ENCODE data around the gene PEAR1. TPM values are rescaled to one million over a fixed set of nuclear protein-coding genes. Genes with fewer than 3 reads are reported as not detected.

PEAR1 gene
- total RNA-seq, 1 experiment from 2014 or later: 11.9 TPM

DNA sequence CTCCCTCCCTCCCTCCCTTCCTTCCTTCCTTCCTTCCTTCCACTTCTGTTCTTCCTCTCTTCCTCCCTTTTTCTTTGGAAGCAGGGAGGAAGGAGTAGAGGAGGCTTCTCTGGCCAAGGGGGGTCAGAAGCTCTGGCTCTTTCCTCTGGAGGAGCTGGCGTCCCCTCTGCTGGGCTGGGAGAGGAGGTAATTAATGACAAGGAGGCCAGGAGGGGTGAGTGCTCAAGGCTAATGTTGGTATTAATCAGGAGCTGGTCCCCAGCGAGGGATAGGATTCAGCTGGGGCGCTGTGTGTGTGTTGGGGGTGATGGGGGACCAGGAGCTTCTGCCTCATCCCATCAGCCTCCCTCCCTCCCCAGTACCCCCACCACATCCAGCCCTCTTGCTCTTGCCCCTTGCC, 6.2 kb upstream of the PEAR1 start:
- H3K4me3 ChIP-seq (ENCODE audit: low read length): no peak overlapping the region
- H3K4me1 ChIP-seq (ENCODE audit: insufficient read depth, low read length): no peaks in the 10 kb centered on the region
- H3K27ac ChIP-seq (ENCODE audit: low read length): no peak overlapping the region
- DNase-seq: no peak
- ATAC-seq: no peak
- no peak for TF ChIP-seq EZH2 (IDR thresholded peaks at IDR 0.05; ENCODE audit: low read length, unreplicated experiment)
- no peak for TF ChIP-seq EZH2phosphoT487 (IDR thresholded peaks at IDR 0.05; ENCODE audit: borderline replicate concordance, low read length)
- TF ChIP-seq, protein P1, sequence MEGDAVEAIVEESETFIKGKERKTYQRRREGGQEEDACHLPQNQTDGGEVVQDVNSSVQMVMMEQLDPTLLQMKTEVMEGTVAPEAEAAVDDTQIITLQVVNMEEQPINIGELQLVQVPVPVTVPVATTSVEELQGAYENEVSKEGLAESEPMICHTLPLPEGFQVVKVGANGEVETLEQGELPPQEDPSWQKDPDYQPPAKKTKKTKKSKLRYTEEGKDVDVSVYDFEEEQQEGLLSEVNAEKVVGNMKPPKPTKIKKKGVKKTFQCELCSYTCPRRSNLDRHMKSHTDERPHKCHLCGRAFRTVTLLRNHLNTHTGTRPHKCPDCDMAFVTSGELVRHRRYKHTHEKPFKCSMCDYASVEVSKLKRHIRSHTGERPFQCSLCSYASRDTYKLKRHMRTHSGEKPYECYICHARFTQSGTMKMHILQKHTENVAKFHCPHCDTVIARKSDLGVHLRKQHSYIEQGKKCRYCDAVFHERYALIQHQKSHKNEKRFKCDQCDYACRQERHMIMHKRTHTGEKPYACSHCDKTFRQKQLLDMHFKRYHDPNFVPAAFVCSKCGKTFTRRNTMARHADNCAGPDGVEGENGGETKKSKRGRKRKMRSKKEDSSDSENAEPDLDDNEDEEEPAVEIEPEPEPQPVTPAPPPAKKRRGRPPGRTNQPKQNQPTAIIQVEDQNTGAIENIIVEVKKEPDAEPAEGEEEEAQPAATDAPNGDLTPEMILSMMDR (conservative IDR thresholded peaks at IDR 0.05; ENCODE audit: low read depth, low read length): no peak
- no peaks in the 10 kb centered on the region for H3K36me3 ChIP-seq (ENCODE audit: low read depth, low read length)
- no peaks in the 10 kb centered on the region for H3K79me2 ChIP-seq (ENCODE audit: low read length)
- H3K27me3 ChIP-seq (ENCODE audit: low read length): no peaks in the 10 kb centered on the region
- no peaks in the 10 kb centered on the region for H3F3A ChIP-seq (ENCODE audit: low read length, unreplicated experiment)
- ChIA-PET CTCF (no interaction called here), POLR2A (ENCODE audit: unreplicated experiment) (no interaction called here)
- BruUV-seq (replicated peaks): no TSS peak
- H3K9me2 ChIP-seq (replicated peaks; ENCODE audit: low read length): no peaks in the 10 kb centered on the region
- no peak overlapping the region for H3K9ac ChIP-seq (ENCODE audit: low read length)
- H3K9me3 ChIP-seq (ENCODE audit: low read length): no peaks in the 10 kb centered on the region
- no peaks in the 10 kb centered on the region for H4K20me1 ChIP-seq (ENCODE audit: low read length)
- H2AFZ ChIP-seq (ENCODE audit: low read length): no peak overlapping the region
- no peak overlapping the region for H3K4me2 ChIP-seq (ENCODE audit: low read length)
- intact Hi-C loops (cut with micrococcal nuclease): no loop called here

DNA sequence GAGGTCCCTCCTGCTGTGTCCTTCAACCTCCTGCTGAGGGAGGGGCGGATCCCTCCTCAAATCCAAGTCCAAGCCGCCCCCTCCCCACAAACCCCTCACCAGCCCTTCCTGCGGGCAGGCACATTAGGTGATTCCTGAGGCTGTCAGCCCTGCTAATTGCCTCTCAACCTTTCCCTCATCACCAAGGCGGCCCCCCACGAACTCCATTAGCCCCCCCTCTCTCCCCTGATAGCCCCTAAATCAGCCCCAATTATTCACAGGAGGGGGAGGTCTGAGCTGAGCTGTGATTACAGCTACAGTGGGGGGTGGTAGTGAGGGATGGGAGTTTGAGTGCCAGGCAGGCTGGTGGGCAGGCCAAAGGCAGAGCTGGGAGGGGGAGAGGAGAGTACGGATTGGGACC, 5.8 kb upstream of the PEAR1 start:
- Histone ChIP-seq H3K36me3 (ENCODE audit: low read depth, low read length) (no peaks in the 10 kb centered on the region), H3K9me2 (replicated peaks; ENCODE audit: low read length) (no peaks in the 10 kb centered on the region), H3K9me3 (ENCODE audit: low read length) (no peaks in the 10 kb centered on the region), H3K4me1 (ENCODE audit: insufficient read depth, low read length) (no peaks in the 10 kb centered on the region), H3K4me2 (ENCODE audit: low read length) (no peak overlapping the region), H3F3A (ENCODE audit: low read length, unreplicated experiment) (no peaks in the 10 kb centered on the region), H2AFZ (ENCODE audit: low read length) (no peak overlapping the region), H3K4me3 (ENCODE audit: low read length) (no peak overlapping the region), H3K27me3 (ENCODE audit: low read length) (no peaks in the 10 kb centered on the region), H3K9ac (ENCODE audit: low read length) (no peak overlapping the region), H3K79me2 (ENCODE audit: low read length) (no peaks in the 10 kb centered on the region), H3K27ac (ENCODE audit: low read length) (no peak overlapping the region), H4K20me1 (ENCODE audit: low read length) (no peaks in the 10 kb centered on the region)
- no peak for DNase-seq
- POLR2A ChIA-PET (ENCODE audit: unreplicated experiment): interaction anchor here (0.6 kb wide), 1 partner anchor 30 kb away, joined by 15 read pairs; no protein-coding TSS in a partner anchor
- BruUV-seq (replicated peaks): no TSS peak
- ATAC-seq: no peak
- intact Hi-C loops (cut with micrococcal nuclease): no loop called here
- CTCF ChIA-PET: no interaction called here
- TF ChIP-seq, protein P1 (conservative IDR thresholded peaks at IDR 0.05; ENCODE audit: low read depth, low read length): no peak
- TF ChIP-seq EZH2phosphoT487 (IDR thresholded peaks at IDR 0.05; ENCODE audit: borderline replicate concordance, low read length): no peak
- no peak for TF ChIP-seq EZH2 (IDR thresholded peaks at IDR 0.05; ENCODE audit: low read length, unreplicated experiment)

DNA sequence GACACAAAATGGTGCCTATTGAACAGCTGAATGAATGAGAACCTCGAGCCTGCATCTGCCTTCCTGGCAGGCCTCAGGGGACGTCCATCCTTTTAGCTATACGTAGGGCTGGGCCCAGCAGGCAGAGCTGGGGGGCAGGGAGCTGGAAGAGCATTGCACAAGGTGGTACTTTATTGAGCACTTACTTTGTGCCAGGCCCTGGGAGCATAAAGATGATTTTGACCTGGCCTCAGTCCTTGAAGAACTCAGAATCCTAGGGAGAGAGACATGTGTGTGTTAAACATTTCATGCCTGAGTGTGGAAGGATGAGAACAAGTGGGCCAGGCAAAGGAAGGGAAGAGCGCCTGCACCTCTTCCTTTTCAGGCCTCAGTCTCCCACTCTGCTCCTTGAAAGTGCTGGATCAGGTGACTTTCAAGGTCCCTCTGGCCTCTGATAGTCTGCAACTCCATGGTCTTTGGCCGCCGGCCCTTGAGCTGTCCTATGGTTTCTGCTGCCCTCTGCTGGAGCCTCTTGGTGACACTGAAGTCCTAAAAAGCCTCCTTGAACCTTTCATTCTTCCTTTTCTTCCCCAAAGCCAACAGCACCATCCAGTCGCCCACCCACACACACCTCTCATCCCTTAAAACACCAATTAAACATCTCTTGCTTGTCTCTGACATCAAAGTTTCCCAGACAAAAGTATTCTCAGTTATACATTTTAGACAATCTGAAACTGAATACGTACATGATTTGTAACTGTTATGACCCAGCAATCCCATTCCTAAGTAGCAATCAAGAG, 3.5 kb upstream of the PEAR1 start:
- Histone ChIP-seq H3K4me3 (ENCODE audit: low read length) (no peak overlapping the region), H3K9me3 (ENCODE audit: low read length) (no peaks in the 10 kb centered on the region), H3K9me2 (replicated peaks; ENCODE audit: low read length) (no peaks in the 10 kb centered on the region), H3K27ac (ENCODE audit: low read length) (no peak overlapping the region), H3F3A (ENCODE audit: low read length, unreplicated experiment) (no peaks in the 10 kb centered on the region), H3K4me1 (ENCODE audit: insufficient read depth, low read length) (no peaks in the 10 kb centered on the region), H3K79me2 (ENCODE audit: low read length) (no peaks in the 10 kb centered on the region), H3K4me2 (ENCODE audit: low read length) (no peak overlapping the region), H2AFZ (ENCODE audit: low read length) (peak overlapping the region; percentile 37; the same call in 1 of the 2 replicates), H3K36me3 (ENCODE audit: low read depth, low read length) (no peaks in the 10 kb centered on the region), H4K20me1 (ENCODE audit: low read length) (no peaks in the 10 kb centered on the region), H3K9ac (ENCODE audit: low read length) (no peak overlapping the region), H3K27me3 (ENCODE audit: low read length) (no peaks in the 10 kb centered on the region)
- POLR2A ChIA-PET (ENCODE audit: unreplicated experiment): interaction anchor here (0.5 to 0.6 kb wide), 3 partner anchors 31 to 78 kb away, joined by 3 to 6 read pairs (median 4); no protein-coding TSS in a partner anchor
- TF ChIP-seq EZH2phosphoT487 (IDR thresholded peaks at IDR 0.05; ENCODE audit: borderline replicate concordance, low read length): no peak
- TF ChIP-seq, protein P1 (conservative IDR thresholded peaks at IDR 0.05; ENCODE audit: low read depth, low read length): peak; percentile 97
- CTCF ChIA-PET: interaction anchor here (0.6 to 3.5 kb wide), 6 partner anchors 33 to 76 kb away, joined by 3 to 43 read pairs (median 6); no protein-coding TSS in a partner anchor
- ATAC-seq (peak; percentile 45), DNase-seq (peak; percentile 93)
- BruUV-seq (replicated peaks): no TSS peak
- intact Hi-C loops (cut with micrococcal nuclease): loop anchor here (1.0 kb wide), 5 partner anchors 30 to 201 kb away; partner anchors contain the start of gene NTRK1
